Heart left ventricle (tissue), 16 donors: ENCODE measurements around the gene CASP1. TPM values are rescaled to one million over a fixed set of nuclear protein-coding genes. Genes with fewer than 3 reads are reported as not detected.

Source experiments
- ATAC-seq, 4 donors: fragments of 200-7000 bp; cut with Tn5 transposase; one replicate each; pipeline ENCODE4 v1.9.1; 2020 to 2022; ENCODE audit warnings: moderate library complexity in 4 of 4, mild to moderate bottlenecking in 3 of 4, moderate number of reproducible peaks in 1 of 4
- DNase-seq, 5 donors: peaks; one replicate each; pipeline ENCODE4 v3.0.0-alpha.2; 2020
- H3K27ac ChIP-seq, 12 donors: fragments of 200-600 bp; sonication (generic) in 4 of 12; one replicate each; pipeline versions ENCODE4 v1.5.0 to v1.8.0; 2016 to 2022; ENCODE audit warnings: mild to moderate bottlenecking in 2 of 12
- H3K27me3 ChIP-seq, 9 donors: fragments of 200-600 bp; sonication (generic) in 2 of 9; one replicate each; pipeline versions ENCODE4 v1.5.1 to v1.8.0; 2016 to 2022; ENCODE audit warnings: mild to moderate bottlenecking in 3 of 9
- H3K36me3 ChIP-seq, 9 donors: fragments of 200-600 bp; sonication (generic) in 2 of 9; one replicate each; pipeline versions ENCODE4 v1.5.0 to v1.8.0; 2018 to 2022; ENCODE audit warnings: mild to moderate bottlenecking in 2 of 9
- H3K4me1 ChIP-seq, 12 donors: fragments of 200-600 bp; sonication (generic) in 4 of 12; one replicate each; pipeline versions ENCODE4 v1.5.0 to v1.8.0; 2016 to 2022; ENCODE audit warnings: mild to moderate bottlenecking in 3 of 12
- H3K4me3 ChIP-seq, 12 donors: fragments of 200-600 bp; sonication (generic) in 4 of 12; one replicate each; pipeline versions ENCODE4 v1.5.0 to v1.8.0; 2017 to 2022; ENCODE audit warnings: mild to moderate bottlenecking in 9 of 12, moderate library complexity in 4 of 12
- H3K9me3 ChIP-seq, 12 donors: fragments of 200-600 bp; sonication (generic) in 4 of 12; one replicate each; pipeline versions ENCODE4 v1.5.0 to v1.8.0; 2016 to 2022; ENCODE audit warnings: mild to moderate bottlenecking in 1 of 12
- POLR2A ChIP-seq, 2 donors: fragments of 450-650 bp; IDR thresholded peaks; one replicate each; pipeline ENCODE4 v1.6.1; 2017; ENCODE audit warnings: antibody characterized with exemption in 2 of 2, mild to moderate bottlenecking in 2 of 2, moderate library complexity in 2 of 2
- WGBS, 4 donors: extraction: QIAGEN DNeasy Blood & Tissue Kit in 2 of 4; methylation state at CpG; one replicate each; pipeline versions ENCODE4 v1.1.5 to v1.1.7; 2013 to 2018; 5-methylcytosine and 5-hydroxymethylcytosine counted together
- intact Hi-C, 10 donors: fragments of 100-400 bp; cut with DNase I; formaldehyde crosslinking; loops; one replicate each; pipeline versions ENCODE4 v1.11.1 to v1.14.2; 2022
- polyA plus RNA-seq, 2 donors: library from polyadenylated mRNA; stranded (reverse); fragments of 200-250 nt; gene quantifications; one replicate each; pipeline ENCODE4 v1.2.3, GENCODE V29; 2013
- total RNA-seq, 9 donors: library from RNA; depleted of rRNA in 2 of 9; stranded (reverse); fragments of >200 nt in 2 of 9; fragmentation: NEBNext Ultra II Directional in 3 of 9; extraction: Animal tissue kit (Norgen Biotek cat#: 25700) in 3 of 9; gene quantifications; one replicate each; pipeline versions ENCODE4 v1.1.0 to v1.2.4, GENCODE V29; 2016 to 2023
- TF ChIP-seq, protein P1 (sequence below), 12 donors: fragments of 200-600 bp; sonication (generic) in 4 of 12; IDR thresholded peaks; one replicate each; pipeline versions ENCODE4 v1.5.0 to v1.8.0; 2018 to 2022; ENCODE audit warnings: antibody characterized with exemption in 12 of 12, mild to moderate bottlenecking in 5 of 12
- donor health status: ischemic (EF 13 %, LVEDD 7.1; RV severe dilation, severe dysfunction).
- donor health status: healthy with polysubstance abuse.
- donor health status: DM: no; HTN: yes; CAD: no.
- donor health status: DM: no; HTN: no; CAD: no.
- donor health status: ischemic (EF 25% LVEDD 6.9; RV normal size, moderate dysfunction).
- donor health status: ischemic (EF 25% LVEDD 5.7; RV mildly dilated, moderate dysfunction).
- donor health status: healthy.
- donor health status: DM: yes; HTN: yes; CAD: no.
- donor health status: ischemic (EF 35%, LVEDD 5.7; RV mildly dilated, moderate dysfunction).
- donor health status: nonischemic (EF 11% LVEDD 7.7; RV severe dilation, severe dysfunction).
- donor health status: DM: yes; HTN: yes; CAD: no.
- donor health status: PGD.
- donor health status: ischemic (EF 29% LVEDD 5.4; RV normal size, mild dysfunction).
- donor health status: nonischemic (EF 23%, LVEDD 6.1; RV moderate dilation, normal function).

The CASP1 gene
- total and polyA plus RNA-seq, 11 donors: 2.8 to 68.4 (median 7.8) TPM

DNA sequence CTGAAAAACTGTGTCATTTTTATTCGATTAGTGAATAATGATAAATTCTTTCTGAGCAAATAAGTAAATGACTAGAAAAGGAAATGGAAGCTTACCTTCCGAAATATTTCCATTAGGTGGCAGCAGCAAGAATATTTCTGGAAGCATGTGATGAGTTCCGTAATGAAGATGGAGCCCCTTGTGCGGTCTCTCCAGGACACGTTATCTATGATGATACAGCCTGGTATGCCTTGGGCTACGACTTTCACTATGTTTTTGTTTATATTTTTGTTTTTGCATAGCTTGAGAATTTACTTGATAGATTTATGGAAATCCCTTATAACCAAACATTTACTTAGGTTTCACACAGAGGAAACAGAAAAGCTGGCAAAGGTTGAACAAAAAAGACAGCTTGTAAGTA lies 37.7 kb downstream of the CASP1 start:
- Histone ChIP-seq H3K27me3 (no peaks in the 10 kb centered on the region), H3K9me3 (no peaks in the 10 kb centered on the region), H3K27ac (no peak overlapping the region), H3K4me1 (no peaks in the 10 kb centered on the region), H3K4me3 (no peak overlapping the region), H3K36me3 (no peaks in the 10 kb centered on the region)
- TF ChIP-seq, protein P1, sequence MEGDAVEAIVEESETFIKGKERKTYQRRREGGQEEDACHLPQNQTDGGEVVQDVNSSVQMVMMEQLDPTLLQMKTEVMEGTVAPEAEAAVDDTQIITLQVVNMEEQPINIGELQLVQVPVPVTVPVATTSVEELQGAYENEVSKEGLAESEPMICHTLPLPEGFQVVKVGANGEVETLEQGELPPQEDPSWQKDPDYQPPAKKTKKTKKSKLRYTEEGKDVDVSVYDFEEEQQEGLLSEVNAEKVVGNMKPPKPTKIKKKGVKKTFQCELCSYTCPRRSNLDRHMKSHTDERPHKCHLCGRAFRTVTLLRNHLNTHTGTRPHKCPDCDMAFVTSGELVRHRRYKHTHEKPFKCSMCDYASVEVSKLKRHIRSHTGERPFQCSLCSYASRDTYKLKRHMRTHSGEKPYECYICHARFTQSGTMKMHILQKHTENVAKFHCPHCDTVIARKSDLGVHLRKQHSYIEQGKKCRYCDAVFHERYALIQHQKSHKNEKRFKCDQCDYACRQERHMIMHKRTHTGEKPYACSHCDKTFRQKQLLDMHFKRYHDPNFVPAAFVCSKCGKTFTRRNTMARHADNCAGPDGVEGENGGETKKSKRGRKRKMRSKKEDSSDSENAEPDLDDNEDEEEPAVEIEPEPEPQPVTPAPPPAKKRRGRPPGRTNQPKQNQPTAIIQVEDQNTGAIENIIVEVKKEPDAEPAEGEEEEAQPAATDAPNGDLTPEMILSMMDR (IDR thresholded peaks at IDR 0.05): peak in 3 of 12 donors; percentile 10 to 24 (median 24)
- TF ChIP-seq POLR2A (IDR thresholded peaks at IDR 0.05): no peak
- WGBS, 4 donors: 53 to 78% (median 69%) methylated on average over 6 of the region's 6 CpGs
- ATAC-seq: no peak
- intact Hi-C loops: no loop called here
- no peak for DNase-seq

DNA sequence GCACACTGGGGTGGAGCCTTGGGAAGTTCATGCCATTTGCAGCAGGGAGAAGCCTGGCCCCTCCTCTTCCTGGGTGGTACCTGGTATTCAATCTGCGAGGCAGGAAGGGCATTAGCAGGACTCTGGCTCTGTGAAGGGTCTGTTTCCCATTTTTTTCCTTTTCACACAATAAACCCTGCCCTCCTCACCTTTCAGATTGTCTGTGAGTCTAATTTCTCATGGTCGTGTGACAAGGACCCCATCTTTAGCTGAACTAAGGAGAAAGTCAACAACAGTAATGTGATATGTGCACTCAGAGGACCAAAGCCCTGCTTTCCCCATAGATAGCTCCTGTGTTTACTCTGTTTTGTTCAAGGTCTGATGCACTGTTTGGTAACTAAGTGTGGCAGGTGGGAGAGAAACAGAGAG lies 39.9 kb downstream of the CASP1 start:
- no peaks in the 10 kb centered on the region for H3K4me1 ChIP-seq
- WGBS, 4 donors: 55 to 74% (median 64%) methylated on average over 2 of the region's 2 CpGs
- peak in 2 of 4 donors; percentile 34 to 38 for ATAC-seq
- no peaks in the 10 kb centered on the region for H3K9me3 ChIP-seq
- H3K4me3 ChIP-seq: no peak overlapping the region
- H3K27me3 ChIP-seq: no peaks in the 10 kb centered on the region
- H3K36me3 ChIP-seq: no peaks in the 10 kb centered on the region
- peak in 1 of 5 donors; percentile 32 for DNase-seq
- no peak for TF ChIP-seq POLR2A (IDR thresholded peaks at IDR 0.05)
- TF ChIP-seq, protein P1 (IDR thresholded peaks at IDR 0.05): no peak
- no peak overlapping the region for H3K27ac ChIP-seq
- intact Hi-C loops: no loop called here

DNA sequence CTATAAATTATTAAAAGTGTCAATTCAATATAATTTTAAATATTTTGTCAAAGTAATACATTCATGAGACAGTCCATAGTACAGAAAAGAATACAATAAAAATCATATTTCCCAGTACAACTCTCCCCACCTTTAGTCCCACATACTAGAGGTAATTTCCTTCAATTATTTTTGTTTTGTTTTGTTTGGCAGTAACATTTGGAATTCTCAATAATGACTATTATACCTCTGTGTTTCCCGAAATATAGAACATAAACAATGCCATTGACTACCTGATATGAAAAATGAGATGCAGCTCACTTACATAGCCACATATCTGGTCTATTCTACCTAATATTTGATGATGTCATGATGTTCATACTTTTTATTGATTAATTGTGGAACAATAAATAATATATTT lies 42.2 kb downstream of the CASP1 start:
- H3K9me3 ChIP-seq: peaks cover 0 to 14% (median 7%) of the 10 kb centered on the region in 12 donors
- intact Hi-C loops: no loop called here
- H3K4me1 ChIP-seq: no peaks in the 10 kb centered on the region
- H3K27ac ChIP-seq: peak overlapping the region in 1 of 12 donors; percentile 19
- ATAC-seq: peak in 1 of 4 donors; percentile 24
- H3K36me3 ChIP-seq: no peaks in the 10 kb centered on the region
- H3K4me3 ChIP-seq: no peak overlapping the region
- H3K27me3 ChIP-seq: no peaks in the 10 kb centered on the region
- TF ChIP-seq, protein P1 (IDR thresholded peaks at IDR 0.05): no peak
- TF ChIP-seq POLR2A (IDR thresholded peaks at IDR 0.05): no peak
- no peak for DNase-seq
- 31 to 69% (median 59%) methylated on average over 1 of the region's 1 CpG for WGBS, 4 donors

DNA sequence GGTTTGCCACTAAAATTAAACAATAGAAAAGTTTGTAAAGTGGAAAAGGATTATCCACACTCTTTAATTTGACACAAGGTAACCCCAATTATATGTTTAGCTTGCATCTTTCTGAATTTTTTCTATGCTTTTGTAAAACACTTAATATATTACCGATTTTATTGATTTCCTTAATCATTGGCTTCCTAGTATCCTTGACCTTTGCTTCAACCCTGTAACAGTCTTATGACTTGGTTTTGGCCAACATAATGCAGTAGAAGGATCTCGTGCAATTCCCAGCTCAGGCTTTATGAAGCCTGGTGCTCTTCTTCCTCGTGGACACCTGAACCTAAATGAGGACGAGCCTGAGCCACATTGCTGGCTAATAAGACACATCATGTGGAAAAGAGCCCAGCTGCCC lies 43.0 kb downstream of the CASP1 start:
- no peaks in the 10 kb centered on the region for H3K27me3 ChIP-seq
- peak overlapping the region in 1 of 12 donors; percentile 19 for H3K27ac ChIP-seq
- intact Hi-C loops: no loop called here

More for the DNA sequence above, 43.0 kb downstream of the CASP1 start:
- Histone ChIP-seq H3K4me1 (no peaks in the 10 kb centered on the region), H3K36me3 (no peaks in the 10 kb centered on the region), H3K9me3 (peaks cover 0 to 22% (median 8%) of the 10 kb centered on the region in 12 donors), H3K4me3 (no peak overlapping the region)
- 81 to 94% (median 88%) methylated on average over 4 of the region's 4 CpGs for WGBS, 4 donors
- DNase-seq (no peak), ATAC-seq (no peak)
- TF ChIP-seq POLR2A (IDR thresholded peaks at IDR 0.05): no peak
- TF ChIP-seq, protein P1 (IDR thresholded peaks at IDR 0.05): no peak
